ENCODE measurements around the gene MIER1.

- TF ChIP-seq CTCF (IDR thresholded peaks at IDR 0.05) (no peak), EZH2 (IDR thresholded peaks at IDR 0.05; ENCODE audit: borderline replicate concordance, insufficient read depth, low read depth, low read length, poor library complexity, severe bottlenecking) (no peak)
Measured at GRCh38 chr1:66920543-66920942, 4.2 kb upstream of the MIER1 start.

Data from B cell (primary cell).